Inflammatory macrophage treated with lipopolysaccharide for 4 hours (primary cell): ENCODE measurements around the gene MKKS.

ENCODE experiments used
- DNase-seq: peaks from one replicate; pipeline ENCODE4 v3.0.0-alpha.2; 2020

MKKS gene

DNA sequence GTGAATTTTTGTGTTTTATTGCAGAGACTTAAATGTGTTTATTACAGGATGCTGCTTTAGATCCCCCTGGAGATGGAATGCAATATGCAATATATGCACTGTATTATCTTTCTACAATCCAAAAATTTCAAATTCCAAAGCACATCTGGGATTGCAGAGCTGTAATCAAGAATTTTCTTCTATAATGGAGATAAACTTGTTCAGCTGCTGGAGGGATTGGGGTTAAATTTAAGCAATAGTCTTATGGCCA lies 66.4 kb downstream of the MKKS start:
- no peak for DNase-seq

DNA sequence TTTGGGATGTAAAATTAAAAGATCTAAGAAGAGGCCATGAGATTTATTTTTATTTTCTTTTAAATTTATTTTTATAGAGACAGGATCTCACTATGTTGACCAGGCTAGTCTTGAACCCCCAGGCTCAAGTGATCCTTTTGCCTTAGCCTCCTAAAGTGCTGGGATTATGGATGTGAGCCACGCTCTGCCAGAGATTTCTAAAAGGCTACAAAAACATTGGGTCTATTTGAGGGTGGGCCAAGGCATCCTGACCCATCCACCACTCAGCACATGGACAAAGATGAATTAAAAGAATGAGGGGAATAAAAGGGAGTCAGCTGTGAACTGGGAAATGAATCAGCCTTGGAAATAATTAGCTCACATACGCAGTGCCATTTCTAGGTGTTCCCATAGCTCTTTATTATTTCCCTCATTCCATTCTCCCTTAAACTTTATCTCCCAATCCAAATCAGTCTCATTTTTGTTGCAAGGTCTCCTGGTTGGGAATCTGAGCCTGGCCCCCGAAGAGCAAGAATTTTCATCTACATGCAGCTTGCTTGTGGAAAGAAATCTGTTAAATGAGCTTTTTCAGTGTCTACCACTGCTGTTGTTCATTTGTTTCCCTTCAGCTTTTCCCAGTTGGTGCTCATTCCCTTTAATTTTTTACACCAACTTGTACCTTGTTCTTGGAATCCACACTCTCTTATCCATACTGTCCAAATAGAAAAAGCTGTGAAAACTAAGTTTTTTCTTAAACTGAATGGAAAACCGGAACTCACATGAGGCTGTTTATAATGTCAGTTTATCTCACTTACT lies 66.9 kb downstream of the MKKS start:
- DNase-seq, result no peak

DNA sequence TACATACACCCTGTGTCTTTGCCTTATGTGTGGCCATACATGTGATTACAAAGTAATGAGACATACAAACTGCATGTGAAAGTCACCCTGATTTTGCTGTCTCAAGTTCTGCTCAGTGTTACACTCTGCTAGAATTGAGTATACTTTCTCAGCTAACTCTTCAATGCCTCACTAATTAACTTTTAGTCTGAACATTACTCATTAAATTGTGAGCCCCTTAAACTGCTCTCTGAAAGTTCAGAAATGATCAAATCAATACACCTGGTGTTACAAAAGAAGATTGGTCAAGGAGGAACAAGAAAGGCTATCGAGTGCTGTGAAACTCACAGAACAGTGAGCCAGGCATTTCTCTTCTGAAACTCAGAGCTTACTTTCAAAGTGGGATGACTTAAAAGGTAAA lies 71.3 kb downstream of the MKKS start:
- DNase-seq, result no peak

DNA sequence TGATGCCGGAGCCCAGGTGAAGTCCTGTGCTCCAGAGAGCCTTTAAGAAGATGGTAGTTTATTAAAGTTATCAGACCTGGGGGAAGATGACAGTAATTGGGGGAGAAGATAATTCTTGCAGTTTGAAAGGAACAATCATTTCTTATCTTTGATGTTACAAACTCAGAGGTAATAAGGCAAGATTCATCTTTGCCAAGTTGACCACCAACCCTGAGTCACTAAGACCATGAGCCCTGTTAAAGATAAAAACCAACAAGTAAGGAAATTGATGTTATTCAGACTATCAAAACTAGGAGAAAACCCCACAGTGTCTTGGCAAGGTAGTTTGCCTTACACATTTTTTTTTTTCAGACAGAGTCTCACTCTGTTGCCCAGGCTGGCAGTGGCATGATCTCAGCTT lies 73.1 kb downstream of the MKKS start:
- DNase-seq, result no peak

DNA sequence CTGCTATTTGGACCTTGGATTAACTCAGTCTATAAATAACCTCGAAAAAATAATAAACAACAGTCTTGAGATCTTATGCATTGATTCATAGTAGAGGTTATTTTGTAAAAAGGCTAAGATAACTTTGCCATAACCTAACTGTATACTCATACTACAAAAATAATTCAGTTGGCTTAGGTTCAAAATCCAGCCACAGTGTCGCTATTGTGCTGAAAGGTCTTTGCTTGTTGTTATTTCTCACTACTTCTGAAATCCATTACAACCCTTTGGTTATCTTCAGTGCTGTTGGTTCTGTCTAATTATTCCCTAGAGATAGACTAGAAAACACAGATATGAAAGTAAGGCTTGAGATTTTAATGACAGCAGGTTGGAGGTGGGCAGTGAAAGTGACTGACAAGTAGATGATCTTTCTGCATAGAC lies 74.4 kb downstream of the MKKS start:
- no peak for DNase-seq

DNA sequence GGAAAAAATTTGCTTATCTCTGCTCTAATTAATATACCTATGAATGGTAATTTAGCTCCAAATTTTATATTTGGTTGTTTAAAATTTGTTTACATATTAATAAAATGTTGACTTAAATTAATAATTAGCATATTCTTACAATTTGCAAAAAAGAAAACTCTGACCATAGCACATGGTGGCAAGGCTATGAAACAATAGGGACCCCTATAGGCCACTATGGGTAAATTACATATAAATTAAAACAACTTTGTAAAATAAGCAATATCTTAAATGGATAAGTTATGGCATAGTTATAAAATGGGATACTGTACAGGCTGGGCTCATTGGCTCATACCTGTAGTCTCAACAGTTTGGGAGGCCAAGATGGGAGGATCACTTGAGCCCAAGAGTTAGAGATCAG lies 76.0 kb downstream of the MKKS start:
- no peak for DNase-seq

DNA sequence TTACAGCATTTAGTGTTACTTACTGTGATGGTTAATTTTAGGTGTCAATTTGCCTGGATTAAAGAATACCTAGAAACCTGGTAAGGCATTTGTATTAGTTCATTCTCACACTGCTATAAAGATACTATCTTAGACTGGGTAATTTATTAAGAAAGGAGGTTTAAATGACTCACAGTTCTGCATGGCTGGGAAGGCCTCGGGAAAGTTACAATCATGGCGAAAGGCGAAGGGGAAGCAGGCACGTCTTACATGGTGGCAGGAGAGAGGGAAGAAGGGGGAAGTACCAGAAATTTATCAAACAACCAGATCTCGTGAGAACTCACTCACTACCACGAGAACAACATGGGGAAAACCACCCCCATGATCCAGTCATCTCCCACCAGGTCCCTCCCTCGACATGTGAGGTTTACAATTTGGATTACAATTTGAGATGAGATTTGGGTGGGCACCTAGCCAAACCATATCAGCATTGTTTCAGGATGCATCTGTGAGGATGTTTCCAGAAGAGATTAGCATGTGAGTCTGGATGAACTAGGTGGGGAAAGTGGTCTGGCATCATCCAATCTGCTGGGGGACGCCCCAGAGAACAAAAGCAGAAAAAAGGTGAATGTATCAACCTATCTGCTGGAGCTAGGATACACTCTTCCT lies 76.8 kb downstream of the MKKS start:
- no peak for DNase-seq

DNA sequence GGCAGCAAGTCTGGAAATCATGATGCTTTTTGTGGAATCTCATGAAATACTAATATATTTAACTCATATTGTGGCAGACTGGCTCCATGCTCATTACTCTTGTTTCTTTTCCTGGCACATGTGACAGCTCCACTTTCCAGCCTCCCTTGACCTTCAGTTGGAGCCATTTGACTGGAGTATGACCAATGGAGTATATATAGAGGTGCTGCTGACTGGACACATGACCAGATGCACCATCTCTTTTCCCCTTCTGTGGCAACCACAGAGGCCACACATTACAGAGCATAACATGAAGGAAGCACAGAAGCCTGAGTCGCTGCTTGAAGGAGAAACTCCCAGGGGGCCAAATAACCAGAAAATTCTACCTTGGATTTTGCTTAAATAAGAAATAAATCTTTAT lies 77.4 kb downstream of the MKKS start:
- DNase-seq, result no peak

DNA sequence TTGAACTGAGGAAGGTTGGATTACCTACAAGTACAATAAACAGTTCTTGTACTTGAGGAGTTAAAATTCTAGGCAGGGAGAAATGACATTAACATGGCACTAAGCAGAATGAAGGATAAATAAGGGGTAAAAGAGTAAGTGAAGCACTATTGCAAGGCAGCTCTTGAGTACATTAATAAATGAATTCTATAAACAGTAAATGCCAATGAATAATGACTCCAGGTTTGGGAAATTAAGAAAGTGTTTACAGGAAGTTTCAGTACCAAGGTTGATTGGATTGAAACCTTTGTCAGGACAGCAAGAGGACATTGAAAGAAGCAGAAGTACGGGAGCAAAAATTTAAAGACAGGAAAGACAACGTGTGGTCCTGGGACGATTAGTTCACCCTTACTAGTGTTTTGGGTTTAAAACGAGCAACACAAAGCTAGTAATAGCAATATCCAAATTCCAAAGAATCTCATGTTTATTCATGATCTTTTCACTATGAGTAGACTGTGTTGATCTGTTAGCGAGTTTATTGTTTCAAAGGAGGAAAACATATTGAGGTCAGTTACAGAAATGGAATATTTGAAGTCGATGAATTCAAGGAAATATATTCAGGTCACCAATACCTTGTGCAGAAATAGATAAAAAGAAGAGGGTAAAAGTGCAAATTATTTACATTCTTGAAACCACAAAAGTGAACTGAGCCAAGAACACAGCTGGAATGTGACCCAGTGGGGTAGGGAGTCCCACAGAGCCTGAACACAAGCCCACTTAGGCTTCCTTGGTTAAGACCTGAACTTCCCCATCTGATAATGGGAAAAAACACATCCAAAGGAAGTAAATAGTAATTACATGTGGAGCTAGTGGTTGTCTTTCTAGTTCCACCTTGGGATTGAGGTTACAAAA lies 80.8 kb downstream of the MKKS start:
- no peak for DNase-seq
